K562 (cell line): ENCODE measurements around the gene TRIM25. TPM values are rescaled to one million over a fixed set of nuclear protein-coding genes. Genes with fewer than 3 reads are reported as not detected.

Source experiments
- BRD4 ChIP-seq: fragments of 200-600 bp; sonication (generic); IDR thresholded peaks from 2 replicates; pipeline ENCODE4 v1.6.1; 2017; ENCODE audit warnings: inconsistent platforms
- CBFA2T3 ChIP-seq: fragments of 450-650 bp; IDR thresholded peaks from 2 replicates; pipeline ENCODE4 v1.6.1; 2017
- EGR1 ChIP-seq: fragments of 450-650 bp; conservative IDR thresholded peaks from 2 replicates; pipeline ENCODE4 v1.6.1; 2017; ENCODE audit warnings: mild to moderate bottlenecking
- FOSL1 ChIP-seq: fragments of 200-800 bp; sonication (Bioruptor generic); conservative IDR thresholded peaks from 2 replicates; pipeline ENCODE4 v1.6.1; 2016; ENCODE audit warnings: missing genetic modification characterization, missing compliant biosample characterization
- FOXJ3 ChIP-seq: sonication (generic); formaldehyde crosslinking; IDR thresholded peaks from 2 replicates; pipeline ENCODE4 v1.4.0; 2020; ENCODE audit warnings: mild to moderate bottlenecking, missing genetic modification reagents
- FOXK1 ChIP-seq: sonication (generic); formaldehyde crosslinking; IDR thresholded peaks from 2 replicates; pipeline ENCODE4 v1.8.0; 2022; ENCODE audit warnings: missing genetic modification reagents, mild to moderate bottlenecking, borderline replicate concordance
- MED1 ChIP-seq: sonication (generic); formaldehyde crosslinking; IDR thresholded peaks from 2 replicates; pipeline ENCODE4 v1.8.1; 2023; ENCODE audit warnings: missing genetic modification reagents, borderline replicate concordance
- MTA2 ChIP-seq: fragments of 450-650 bp; IDR thresholded peaks from 2 replicates; pipeline ENCODE4 v1.6.1; 2016; ENCODE audit warnings: low read depth
- NCOA6 ChIP-seq: fragments of 450-650 bp; IDR thresholded peaks from 2 replicates; pipeline ENCODE4 v1.6.1; 2017; ENCODE audit warnings: mild to moderate bottlenecking
- NFIX ChIP-seq: fragments of 250-450 bp; sonication (Bioruptor Pico); IDR thresholded peaks from 2 replicates; pipeline ENCODE4 v1.4.0; 2020; ENCODE audit warnings: low read depth, mild to moderate bottlenecking, moderate library complexity
- NR4A1 ChIP-seq, 2 experiments: fragments of 250-450 bp in 1 of 2; fragments of 450-650 bp in 1 of 2; sonication (Bioruptor Pico) in 1 of 2; IDR thresholded peaks; 2 replicates each; pipeline versions ENCODE4 v1.4.0 to v1.6.1; 2016 to 2020; ENCODE audit warnings: mild to moderate bottlenecking in 2 of 2, missing compliant biosample characterization in 1 of 2, missing genetic modification characterization in 1 of 2, moderate library complexity in 1 of 2
- POLR3A ChIP-seq: IDR thresholded peaks from 2 replicates; pipeline ENCODE4 v1.6.1; 2011; ENCODE audit warnings: borderline replicate concordance, mild to moderate bottlenecking, moderate library complexity; ENCODE audit not compliant: insufficient read length, insufficient read depth; ENCODE audit errors: extremely low read depth
- RFX7 ChIP-seq: fragments of 250-450 bp; sonication (Bioruptor Pico); IDR thresholded peaks from 2 replicates; pipeline ENCODE4 v1.5.1; 2021; ENCODE audit warnings: mild to moderate bottlenecking
- STAT5B ChIP-seq: fragments of 250-450 bp; sonication (Bioruptor Pico); IDR thresholded peaks from 2 replicates; pipeline ENCODE4 v1.8.0; 2021; ENCODE audit warnings: mild to moderate bottlenecking, inconsistent platforms
- TAF15 ChIP-seq: fragments of 200-400 bp; formaldehyde crosslinking; IDR thresholded peaks from 2 replicates; pipeline ENCODE4 v1.6.1; 2017; ENCODE audit warnings: mild to moderate bottlenecking, low read depth, low read length, moderate library complexity
- ZBTB17 ChIP-seq: fragments of 450-650 bp; formaldehyde crosslinking; IDR thresholded peaks from 2 replicates; pipeline ENCODE4 v1.4.0; 2020; ENCODE audit warnings: mild to moderate bottlenecking
- ZFPM2 ChIP-seq: fragments of 250-450 bp; sonication (Bioruptor Pico); IDR thresholded peaks from 2 replicates; pipeline ENCODE4 v1.5.1; 2022; ENCODE audit warnings: mild to moderate bottlenecking
- ZNF184 ChIP-seq: sonication (generic); formaldehyde crosslinking; IDR thresholded peaks from 2 replicates; pipeline ENCODE4 v1.5.0; 2020; ENCODE audit warnings: missing genetic modification reagents
- ZNF583 ChIP-seq: fragments of 250-450 bp; sonication (Bioruptor Pico); IDR thresholded peaks from 2 replicates; pipeline ENCODE4 v1.4.0; 2020
- polyA plus RNA-seq, 8 experiments: library from polyadenylated mRNA; depleted of rRNA in 4 of 8; stranded (reverse) in 5 of 8; unstranded in 3 of 8; fragments of >200 nt; fragmentation: Nextera tagmentation in 2 of 8; fragmentation: Illumina TruSeq in 1 of 8; extraction: Ambion mirVana in 2 of 8; extraction: Trizol in 1 of 8; gene quantifications; 2 replicates each; pipeline versions ENCODE4 v1.2.1 to v1.2.3, GENCODE V29; 2011 to 2014; ENCODE audit warnings: inconsistent platforms in 1 of 8, missing spikeins in 1 of 8
- total RNA-seq, 7 experiments: library from RNA; depleted of rRNA in 6 of 7; stranded (reverse); fragments of >200 nt in 6 of 7; fragmentation: Illumina TruSeq in 2 of 7; extraction: Trizol in 2 of 7; gene quantifications; 2 replicates each; pipeline versions ENCODE4 v1.2.1 to v1.2.3, GENCODE V29; 2011 to 2021; ENCODE audit warnings: low replicate concordance in 1 of 7
- TF ChIP-seq, protein P1 (sequence below): fragments of 450-650 bp; IDR thresholded peaks from 2 replicates; pipeline ENCODE4 v1.6.1; 2016; ENCODE audit warnings: mild to moderate bottlenecking
- TF ChIP-seq, protein P2 (sequence below): fragments of 250-450 bp; sonication (Bioruptor Pico); IDR thresholded peaks from 2 replicates; pipeline ENCODE4 v1.8.0; 2022; ENCODE audit warnings: inconsistent platforms, mild to moderate bottlenecking, moderate library complexity, borderline replicate concordance
- TF ChIP-seq, protein P3 (sequence below): sonication (generic); formaldehyde crosslinking; IDR thresholded peaks from 2 replicates; pipeline ENCODE4 v1.5.0; 2020; ENCODE audit warnings: missing genetic modification reagents
- TF ChIP-seq, protein P4 (sequence below): fragments of 250-450 bp; sonication (Bioruptor Pico); IDR thresholded peaks from 2 replicates; pipeline ENCODE4 v1.4.0; 2020; ENCODE audit warnings: borderline replicate concordance

The TRIM25 gene
- total and polyA plus RNA-seq, 9 of the 15 experiments (the other 6 are each of a cell fraction or from before 2014, with no cell fraction given): 5.9 to 49.5 (median 24.5) TPM

DNA sequence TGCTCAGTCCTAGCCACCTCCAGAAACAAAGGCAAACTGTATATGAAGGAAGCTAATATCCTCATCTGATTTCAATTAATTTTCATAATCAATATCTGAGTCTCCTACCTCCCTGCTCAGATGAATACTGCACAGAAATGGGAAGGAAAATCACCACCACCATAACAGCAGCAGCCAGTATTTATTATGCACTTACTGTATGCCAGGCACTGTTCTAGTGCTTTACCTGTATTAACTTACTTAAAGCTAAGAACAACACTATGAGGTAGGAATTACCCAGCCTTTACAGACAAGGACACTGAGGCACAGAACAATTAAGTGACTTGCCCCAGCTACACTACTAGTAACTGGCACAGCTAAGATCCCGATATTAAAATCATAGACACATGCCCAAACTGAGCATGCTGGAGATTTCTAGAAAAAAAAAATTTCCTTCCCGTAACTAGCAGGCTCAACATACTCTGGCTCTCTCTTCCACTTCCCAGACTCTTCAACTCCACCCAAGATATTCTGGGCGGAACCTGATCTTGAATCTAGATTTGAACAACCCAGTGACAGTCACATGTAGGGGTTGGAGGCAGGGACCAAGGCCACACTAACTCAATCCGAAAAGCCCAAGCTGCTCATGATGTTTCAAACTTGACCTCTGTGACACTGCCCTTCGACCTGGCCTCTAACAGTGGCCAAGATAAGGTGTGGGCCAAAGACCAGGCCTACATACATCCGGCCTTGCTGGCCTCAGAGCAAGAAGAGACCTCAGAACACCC, 3.9 kb downstream of the TRIM25 start (continued):
- TF ChIP-seq RFX7 (CRISPR knock-in tag) (no peak), CBFA2T3 (peak; percentile 80), MED1 (CRISPR knock-in tag) (no peak), ZFPM2 (CRISPR knock-in tag) (no peak), FOXK1 (no peak), POLR3A (no peak), ZNF583 (CRISPR knock-in tag) (peak; percentile 83; the same call in 1 of the 2 replicates), FOSL1 (peak; percentile 62), ZNF184 (CRISPR knock-in tag) (no peak), STAT5B (CRISPR knock-in tag) (no peak), NFIX (no peak), FOXJ3 (CRISPR knock-in tag) (no peak), TAF15 (no peak), BRD4 (no peak), EGR1 (no peak), MTA2 (peak; percentile 55; the same call in 1 of the 2 replicates), ZBTB17 (0 out of 2 replicates have a peak, but pooled peaks have one; percentile 37), NCOA6 (no peak), NR4A1 (CRISPR knock-in tag; IDR thresholded peaks at IDR 0.05) (no peak), NR4A1 (tag; IDR thresholded peaks at IDR 0.05) (no peak)
- TF ChIP-seq, protein P1, sequence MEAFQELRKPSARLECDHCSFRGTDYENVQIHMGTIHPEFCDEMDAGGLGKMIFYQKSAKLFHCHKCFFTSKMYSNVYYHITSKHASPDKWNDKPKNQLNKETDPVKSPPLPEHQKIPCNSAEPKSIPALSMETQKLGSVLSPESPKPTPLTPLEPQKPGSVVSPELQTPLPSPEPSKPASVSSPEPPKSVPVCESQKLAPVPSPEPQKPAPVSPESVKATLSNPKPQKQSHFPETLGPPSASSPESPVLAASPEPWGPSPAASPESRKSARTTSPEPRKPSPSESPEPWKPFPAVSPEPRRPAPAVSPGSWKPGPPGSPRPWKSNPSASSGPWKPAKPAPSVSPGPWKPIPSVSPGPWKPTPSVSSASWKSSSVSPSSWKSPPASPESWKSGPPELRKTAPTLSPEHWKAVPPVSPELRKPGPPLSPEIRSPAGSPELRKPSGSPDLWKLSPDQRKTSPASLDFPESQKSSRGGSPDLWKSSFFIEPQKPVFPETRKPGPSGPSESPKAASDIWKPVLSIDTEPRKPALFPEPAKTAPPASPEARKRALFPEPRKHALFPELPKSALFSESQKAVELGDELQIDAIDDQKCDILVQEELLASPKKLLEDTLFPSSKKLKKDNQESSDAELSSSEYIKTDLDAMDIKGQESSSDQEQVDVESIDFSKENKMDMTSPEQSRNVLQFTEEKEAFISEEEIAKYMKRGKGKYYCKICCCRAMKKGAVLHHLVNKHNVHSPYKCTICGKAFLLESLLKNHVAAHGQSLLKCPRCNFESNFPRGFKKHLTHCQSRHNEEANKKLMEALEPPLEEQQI: no peak
- TF ChIP-seq, protein P2, sequence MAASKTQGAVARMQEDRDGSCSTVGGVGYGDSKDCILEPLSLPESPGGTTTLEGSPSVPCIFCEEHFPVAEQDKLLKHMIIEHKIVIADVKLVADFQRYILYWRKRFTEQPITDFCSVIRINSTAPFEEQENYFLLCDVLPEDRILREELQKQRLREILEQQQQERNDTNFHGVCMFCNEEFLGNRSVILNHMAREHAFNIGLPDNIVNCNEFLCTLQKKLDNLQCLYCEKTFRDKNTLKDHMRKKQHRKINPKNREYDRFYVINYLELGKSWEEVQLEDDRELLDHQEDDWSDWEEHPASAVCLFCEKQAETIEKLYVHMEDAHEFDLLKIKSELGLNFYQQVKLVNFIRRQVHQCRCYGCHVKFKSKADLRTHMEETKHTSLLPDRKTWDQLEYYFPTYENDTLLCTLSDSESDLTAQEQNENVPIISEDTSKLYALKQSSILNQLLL (CRISPR knock-in tag): no peak
- TF ChIP-seq, protein P3, sequence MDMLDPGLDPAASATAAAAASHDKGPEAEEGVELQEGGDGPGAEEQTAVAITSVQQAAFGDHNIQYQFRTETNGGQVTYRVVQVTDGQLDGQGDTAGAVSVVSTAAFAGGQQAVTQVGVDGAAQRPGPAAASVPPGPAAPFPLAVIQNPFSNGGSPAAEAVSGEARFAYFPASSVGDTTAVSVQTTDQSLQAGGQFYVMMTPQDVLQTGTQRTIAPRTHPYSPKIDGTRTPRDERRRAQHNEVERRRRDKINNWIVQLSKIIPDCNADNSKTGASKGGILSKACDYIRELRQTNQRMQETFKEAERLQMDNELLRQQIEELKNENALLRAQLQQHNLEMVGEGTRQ (CRISPR knock-in tag): peak; percentile 75
- TF ChIP-seq, protein P4, sequence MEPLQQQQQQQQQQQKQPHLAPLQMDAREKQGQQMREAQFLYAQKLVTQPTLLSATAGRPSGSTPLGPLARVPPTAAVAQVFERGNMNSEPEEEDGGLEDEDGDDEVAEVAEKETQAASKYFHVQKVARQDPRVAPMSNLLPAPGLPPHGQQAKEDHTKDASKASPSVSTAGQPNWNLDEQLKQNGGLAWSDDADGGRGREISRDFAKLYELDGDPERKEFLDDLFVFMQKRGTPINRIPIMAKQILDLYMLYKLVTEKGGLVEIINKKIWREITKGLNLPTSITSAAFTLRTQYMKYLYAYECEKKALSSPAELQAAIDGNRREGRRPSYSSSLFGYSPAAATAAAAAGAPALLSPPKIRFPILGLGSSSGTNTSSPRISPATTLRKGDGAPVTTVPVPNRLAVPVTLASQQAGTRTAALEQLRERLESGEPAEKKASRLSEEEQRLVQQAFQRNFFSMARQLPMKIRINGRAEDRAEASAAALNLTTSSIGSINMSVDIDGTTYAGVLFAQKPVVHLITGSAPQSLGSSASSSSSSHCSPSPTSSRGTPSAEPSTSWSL (CRISPR knock-in tag): no peak
